AG09309 (cell line): Measurements from ENCODE around the gene CCL3.

Experiments
- DNase-seq: peaks from one replicate; pipeline ENCODE4 v3.0.0-alpha.2; 2010; ENCODE audit warnings: low read depth
- H3K4me3 ChIP-seq: 2 replicates; pipeline ENCODE4 v1.5.1; 2011; ENCODE audit warnings: mild to moderate bottlenecking, low read depth, low read length, moderate library complexity; ENCODE audit not compliant: control insufficient read depth
- CTCF ChIP-seq: IDR thresholded peaks from 2 replicates; pipeline ENCODE4 v1.5.1; 2011; ENCODE audit warnings: mild to moderate bottlenecking, low read depth, low read length, inconsistent platforms; ENCODE audit not compliant: insufficient read depth, control insufficient read depth; ENCODE audit errors: missing control alignments

CCL3 gene

GRCh38 chr17:36066365-36066985 is 23.5 kb downstream of the CCL3 start:
- no peak overlapping the region for H3K4me3 ChIP-seq
- TF ChIP-seq CTCF: no peak
- DNase-seq: no peak

DNA sequence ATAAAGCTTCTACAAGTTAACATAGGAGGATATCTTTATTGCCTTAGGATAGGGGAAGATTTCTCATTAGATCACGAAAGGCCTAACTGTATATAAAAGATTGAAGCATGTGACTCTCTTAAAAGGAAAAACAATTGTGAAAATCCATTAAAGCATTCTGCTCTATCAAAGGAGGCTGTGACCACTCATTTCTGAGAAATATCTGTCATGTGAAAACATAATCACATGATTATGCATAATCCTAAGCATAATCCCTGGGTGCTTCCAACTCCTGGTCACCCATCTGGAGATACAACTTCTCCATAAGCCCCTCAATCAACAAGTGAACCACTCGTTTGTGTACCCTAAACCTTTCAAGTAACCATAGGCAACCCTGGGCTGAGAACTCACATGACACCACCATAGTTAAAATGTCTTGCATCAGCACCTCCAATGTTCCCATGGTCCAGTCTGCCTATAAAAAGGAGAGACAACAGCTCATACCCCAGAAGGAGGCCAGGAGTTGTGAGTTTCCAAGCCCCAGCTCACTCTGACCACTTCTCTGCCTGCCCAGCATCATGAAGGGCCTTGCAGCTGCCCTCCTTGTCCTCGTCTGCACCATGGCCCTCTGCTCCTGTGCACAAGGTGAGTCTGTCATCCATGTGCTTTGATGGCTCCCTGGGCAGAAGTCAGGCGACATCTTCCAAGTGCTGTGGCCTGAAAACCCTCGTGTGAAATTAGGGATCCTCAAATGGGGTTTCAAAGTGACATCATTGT is 26.0 kb downstream of the CCL3 start, which contains the start of gene CCL18:
Gene CCL18, plus strand, starts transcription at position 487 of the 756 bp plus-strand sequence. Its CDS starts 71 bp downstream, at position 558.
- no peak for TF ChIP-seq CTCF
- no peak for DNase-seq
- no peak within 1 kb of the TSS for H3K4me3 ChIP-seq

DNA sequence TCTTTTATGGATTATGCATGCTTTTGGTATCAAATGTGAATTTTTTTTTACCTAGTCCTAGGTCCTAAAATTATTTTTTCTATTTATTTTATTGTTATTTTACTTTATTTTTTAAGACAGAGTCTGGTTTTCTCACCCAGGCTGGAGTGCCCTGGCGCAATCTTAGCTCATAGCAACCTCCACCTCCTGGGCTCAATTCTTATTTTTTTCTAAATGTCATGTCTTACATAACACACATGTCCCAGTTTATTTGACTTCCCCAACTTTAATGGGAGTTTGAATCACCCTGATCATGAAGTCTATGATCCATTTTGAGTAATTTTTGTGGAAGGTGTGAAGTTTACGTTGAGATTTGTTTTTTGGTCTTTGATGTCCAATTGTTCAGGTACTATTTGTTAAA is 29.1 kb downstream of the CCL3 start:
- no peak for TF ChIP-seq CTCF
- H3K4me3 ChIP-seq: no peak overlapping the region
- no peak for DNase-seq

- TF ChIP-seq CTCF: no peak
- H3K4me3 ChIP-seq: no peak overlapping the region
Measured at GRCh38 chr17:36059406-36059805, 30.5 kb downstream of the CCL3 start.

DNA sequence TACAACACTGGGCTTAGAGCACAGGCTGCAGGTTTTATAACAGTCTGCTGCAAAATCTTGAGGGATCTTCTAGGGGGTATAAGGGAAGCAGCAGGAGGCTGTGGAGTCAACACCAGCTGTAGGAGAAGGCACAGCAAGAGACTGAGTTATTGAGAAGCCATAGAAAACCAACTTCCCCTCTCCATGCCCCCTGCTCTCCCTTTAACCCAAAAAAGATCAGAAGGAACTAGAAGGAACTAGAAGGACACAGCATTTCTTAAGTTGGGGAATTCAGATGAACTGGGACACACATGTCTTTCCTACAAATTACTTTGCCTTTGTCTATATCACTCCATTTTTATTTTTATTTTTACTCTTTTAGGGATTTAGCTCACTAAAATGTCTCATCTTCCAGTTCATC is 32.0 kb downstream of the CCL3 start:
- no peak for DNase-seq
- no peak overlapping the region for H3K4me3 ChIP-seq
- no peak for TF ChIP-seq CTCF

More at GRCh38 chr17:36059406-36059805, 30.5 kb downstream of the CCL3 start:
- no peak for DNase-seq

DNA sequence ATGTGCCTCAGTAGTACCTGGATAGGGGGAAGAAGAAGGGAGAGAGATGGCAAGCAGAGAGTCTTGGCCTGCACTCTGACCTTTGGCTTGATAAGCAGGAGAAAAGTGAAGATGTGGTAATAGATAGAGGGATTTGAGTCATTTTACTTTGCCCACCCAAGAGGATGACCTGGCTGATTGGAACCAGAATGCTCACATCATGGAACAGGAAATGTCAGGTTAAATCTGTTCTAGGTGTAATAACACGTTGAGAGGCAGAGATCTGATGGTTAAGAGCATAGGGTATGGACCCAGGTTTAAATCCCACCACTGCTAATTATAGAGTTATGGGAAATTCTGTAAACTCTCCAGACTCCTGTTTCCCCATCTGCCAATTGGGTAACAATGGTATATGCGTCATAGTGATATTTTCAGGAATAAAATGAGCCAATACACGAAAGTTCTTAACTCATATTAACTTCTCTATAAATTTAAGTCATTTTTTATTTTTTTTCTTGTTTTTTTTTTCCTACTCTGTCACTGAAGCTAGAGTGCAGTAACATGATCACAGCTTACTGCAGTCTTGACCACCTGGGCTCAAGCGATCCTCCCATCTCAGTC is 33.9 kb downstream of the CCL3 start:
- TF ChIP-seq CTCF: no peak
- DNase-seq: no peak
- H3K4me3 ChIP-seq: no peak overlapping the region
